Ovary (tissue), 3 donors: Measurements from ENCODE around the gene FNDC3A.

Experiments
- EP300 ChIP-seq: sonication (generic); formaldehyde crosslinking; IDR thresholded peaks from one replicate; pipeline ENCODE4 v1.6.1; 2017; ENCODE audit warnings: antibody characterized with exemption
- POLR2A ChIP-seq: fragments of 450-650 bp; IDR thresholded peaks from one replicate; pipeline ENCODE4 v1.6.1; 2017; ENCODE audit warnings: antibody characterized with exemption, mild to moderate bottlenecking, moderate library complexity
- TF ChIP-seq, protein P1 (sequence below), 3 donors: fragments of 450-650 bp in 2 of 3; fragments of 200-600 bp in 1 of 3; IDR thresholded peaks; one replicate each; pipeline versions ENCODE4 v1.5.1 to v1.8.0; 2016 to 2022; ENCODE audit warnings: antibody characterized with exemption in 3 of 3, mild to moderate bottlenecking in 1 of 3
- donor health status: DM: no; HTN: no; CAD: no.

DNA sequence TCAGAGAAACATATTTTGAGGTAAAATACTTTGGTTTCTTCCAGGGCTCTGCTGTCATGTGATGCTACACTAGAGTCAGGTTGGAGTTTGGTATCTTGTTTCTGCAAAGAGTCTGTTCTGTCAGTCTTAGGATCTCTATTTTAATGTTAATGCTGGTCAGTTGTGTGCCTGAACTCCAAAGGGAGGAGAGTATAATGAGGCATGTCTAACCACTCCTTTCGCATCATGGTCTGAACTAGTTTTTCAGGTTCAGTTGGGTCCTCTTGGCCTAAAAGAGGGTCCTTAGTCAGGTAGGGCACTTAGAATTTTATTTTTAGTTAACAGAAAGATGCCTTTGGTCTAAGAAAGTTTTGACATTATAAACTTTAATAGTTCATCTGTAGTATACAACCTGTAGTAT lies 78.2 kb downstream of the FNDC3A start:
- TF ChIP-seq, protein P1, sequence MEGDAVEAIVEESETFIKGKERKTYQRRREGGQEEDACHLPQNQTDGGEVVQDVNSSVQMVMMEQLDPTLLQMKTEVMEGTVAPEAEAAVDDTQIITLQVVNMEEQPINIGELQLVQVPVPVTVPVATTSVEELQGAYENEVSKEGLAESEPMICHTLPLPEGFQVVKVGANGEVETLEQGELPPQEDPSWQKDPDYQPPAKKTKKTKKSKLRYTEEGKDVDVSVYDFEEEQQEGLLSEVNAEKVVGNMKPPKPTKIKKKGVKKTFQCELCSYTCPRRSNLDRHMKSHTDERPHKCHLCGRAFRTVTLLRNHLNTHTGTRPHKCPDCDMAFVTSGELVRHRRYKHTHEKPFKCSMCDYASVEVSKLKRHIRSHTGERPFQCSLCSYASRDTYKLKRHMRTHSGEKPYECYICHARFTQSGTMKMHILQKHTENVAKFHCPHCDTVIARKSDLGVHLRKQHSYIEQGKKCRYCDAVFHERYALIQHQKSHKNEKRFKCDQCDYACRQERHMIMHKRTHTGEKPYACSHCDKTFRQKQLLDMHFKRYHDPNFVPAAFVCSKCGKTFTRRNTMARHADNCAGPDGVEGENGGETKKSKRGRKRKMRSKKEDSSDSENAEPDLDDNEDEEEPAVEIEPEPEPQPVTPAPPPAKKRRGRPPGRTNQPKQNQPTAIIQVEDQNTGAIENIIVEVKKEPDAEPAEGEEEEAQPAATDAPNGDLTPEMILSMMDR (IDR thresholded peaks at IDR 0.05): no peak
- TF ChIP-seq POLR2A (no peak), EP300 (no peak)
